Measurements from ENCODE around the gene OR13C2. TPM values are rescaled to one million over a fixed set of nuclear protein-coding genes. Genes with fewer than 3 reads are reported as not detected.

Gene OR13C2
- total RNA-seq, 1 experiment from 2014 or later, result not detected

DNA sequence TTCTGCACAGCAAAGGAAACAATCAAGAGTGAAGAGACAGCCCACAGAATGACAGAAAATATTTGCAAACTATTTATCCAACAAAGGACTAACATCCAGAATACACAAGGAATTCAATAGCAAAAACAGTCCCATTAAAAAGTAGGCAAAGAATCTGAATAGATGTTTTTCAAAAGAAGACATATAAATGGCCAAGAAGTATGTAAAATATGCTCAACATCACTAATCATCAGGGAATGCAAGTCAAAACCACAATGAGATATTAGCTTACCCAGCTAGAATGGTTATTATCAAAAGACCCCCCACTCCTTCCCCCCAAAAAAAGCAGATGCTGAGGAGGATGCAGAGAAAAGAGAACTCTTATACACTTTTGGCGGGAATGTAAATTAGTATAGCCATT lies 49.9 kb downstream of the OR13C2 start:
- no peak overlapping the region for H3K4me3 ChIP-seq (ENCODE audit: low read depth, low read length, poor library complexity, severe bottlenecking)
- H3K4me1 ChIP-seq (ENCODE audit: insufficient read depth, low read length, poor library complexity, severe bottlenecking), result no peaks in the 10 kb centered on the region
- DNase-seq (ENCODE audit: low spot score), result no peak
- no TSS peak for BruUV-seq (replicated peaks)
- intact Hi-C loops (cut with micrococcal nuclease; ENCODE audit: unreplicated experiment), result no loop called here
- H3K36me3 ChIP-seq (ENCODE audit: insufficient read depth, low read length, poor library complexity, severe bottlenecking), result no peaks in the 10 kb centered on the region
- H3K27ac ChIP-seq (ENCODE audit: low read depth, low read length, poor library complexity, severe bottlenecking), result no peak overlapping the region
- ChIA-PET POLR2A (ENCODE audit: low non-redundant PET) (no interaction called here), CTCF (no interaction called here)
- TF ChIP-seq, protein P1, sequence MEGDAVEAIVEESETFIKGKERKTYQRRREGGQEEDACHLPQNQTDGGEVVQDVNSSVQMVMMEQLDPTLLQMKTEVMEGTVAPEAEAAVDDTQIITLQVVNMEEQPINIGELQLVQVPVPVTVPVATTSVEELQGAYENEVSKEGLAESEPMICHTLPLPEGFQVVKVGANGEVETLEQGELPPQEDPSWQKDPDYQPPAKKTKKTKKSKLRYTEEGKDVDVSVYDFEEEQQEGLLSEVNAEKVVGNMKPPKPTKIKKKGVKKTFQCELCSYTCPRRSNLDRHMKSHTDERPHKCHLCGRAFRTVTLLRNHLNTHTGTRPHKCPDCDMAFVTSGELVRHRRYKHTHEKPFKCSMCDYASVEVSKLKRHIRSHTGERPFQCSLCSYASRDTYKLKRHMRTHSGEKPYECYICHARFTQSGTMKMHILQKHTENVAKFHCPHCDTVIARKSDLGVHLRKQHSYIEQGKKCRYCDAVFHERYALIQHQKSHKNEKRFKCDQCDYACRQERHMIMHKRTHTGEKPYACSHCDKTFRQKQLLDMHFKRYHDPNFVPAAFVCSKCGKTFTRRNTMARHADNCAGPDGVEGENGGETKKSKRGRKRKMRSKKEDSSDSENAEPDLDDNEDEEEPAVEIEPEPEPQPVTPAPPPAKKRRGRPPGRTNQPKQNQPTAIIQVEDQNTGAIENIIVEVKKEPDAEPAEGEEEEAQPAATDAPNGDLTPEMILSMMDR (conservative IDR thresholded peaks at IDR 0.05; ENCODE audit: low read depth, low read length), result no peak
- TF ChIP-seq EZH2 (IDR thresholded peaks at IDR 0.05; ENCODE audit: borderline replicate concordance, low read depth, low read length, poor library complexity, severe bottlenecking), result no peak
- no peaks in the 10 kb centered on the region for H3K27me3 ChIP-seq (replicated peaks; ENCODE audit: insufficient read depth, low read depth, low read length, poor library complexity)
- peaks cover 6% of the 10 kb centered on the region for H3K9me3 ChIP-seq (ENCODE audit: low read depth, low read length, poor library complexity, severe bottlenecking)

Other genes starting within 250 kb of the OR13C2 start
- not detected in 2 replicates for gene OR13F1, start 101.4 kb downstream of the OR13C2 start, total RNA-seq (2021)
- not detected in 2 replicates for gene OR13C4, start 78.4 kb downstream of the OR13C2 start, total RNA-seq (2021)
- gene OR13C3, start 68.8 kb downstream of the OR13C2 start, total RNA-seq (2021), result not detected in 2 replicates
- not detected in 2 replicates for gene OR13C8, start 36.5 kb downstream of the OR13C2 start, total RNA-seq (2021)
- not detected in 2 replicates for gene OR13C5, start 6.2 kb downstream of the OR13C2 start, total RNA-seq (2021)
- gene OR13C9, start 12.6 kb upstream of the OR13C2 start, total RNA-seq (2021), result not detected in 2 replicates
- gene OR13D1, start 88.9 kb upstream of the OR13C2 start, total RNA-seq (2021), result not detected in 2 replicates
- 13.6 and 14.7 TPM in 2 replicates for gene NIPSNAP3A, start 142.1 kb upstream of the OR13C2 start, total RNA-seq (2021)
- gene NIPSNAP3B, start 158.5 kb upstream of the OR13C2 start, total RNA-seq (2021), result 0.48 and 0.75 TPM in 2 replicates

Data from A673 (cell line).